Endothelial cell of umbilical vein (primary cell): ENCODE results near the gene CCDC138. TPM values are rescaled to one million over a fixed set of nuclear protein-coding genes. Genes with fewer than 3 reads are reported as not detected.

Source experiments
- BruUV-seq: library from RNA; stranded (reverse); fragments of 400-500 nt; replicated peaks from 2 replicates; lab custom pipeline; 2021; lab: Mats Ljungman, UMichigan
- CTCF ChIA-PET: fragments of 300-600, 350-600 bp; sonication (Branson Sonifier 250); formaldehyde crosslinking; loops from one replicate; lab custom pipeline; 2021; ENCODE audit warnings: antibody characterized with exemption, inconsistent platforms; lab: Charles Lee
- POLR2A ChIA-PET: fragments of 300-600, 350-600 bp; sonication (Branson Sonifier 250); formaldehyde crosslinking; loops from one replicate; lab custom pipeline; 2021; ENCODE audit warnings: antibody characterized with exemption, inconsistent platforms; lab: Charles Lee
- DNase-seq: peaks from one replicate; pipeline ENCODE4 v3.0.0-alpha.2; 2011; ENCODE audit warnings: low read depth, low spot score
- FAIRE-seq: peaks from 2 replicates; lab custom pipeline; 2011; peaks lifted over from hg19 to GRCh38; lab: Jason Lieb, UNC
- H2AFZ ChIP-seq: 2 replicates; pipeline ENCODE4 v1.6.0; 2012; ENCODE audit warnings: low read depth, low read length, control low read depth, inconsistent platforms
- H3K27ac ChIP-seq: 2 replicates; pipeline ENCODE4 v1.5.1; 2011; ENCODE audit warnings: low read depth, mild to moderate bottlenecking, control low read depth, low read length, moderate library complexity; ENCODE audit not compliant: insufficient read depth
- H3K27me3 ChIP-seq, 2 experiments: 2 replicates each; pipeline versions ENCODE4 v1.6.0 to v1.6.1; 2011; ENCODE audit warnings: low read length in 2 of 2, mixed read lengths in 1 of 2; ENCODE audit not compliant: control insufficient read depth in 2 of 2, insufficient read depth in 2 of 2
- H3K36me3 ChIP-seq, 2 experiments: 2 replicates in 1 of 2; 3 replicates in 1 of 2; pipeline ENCODE4 v1.5.1; 2011; ENCODE audit warnings: low read length in 2 of 2, mild to moderate bottlenecking in 1 of 2, moderate library complexity in 1 of 2; ENCODE audit not compliant: control insufficient read depth in 2 of 2, insufficient read depth in 2 of 2; ENCODE audit errors: extremely low read depth in 1 of 2
- H3K4me1 ChIP-seq: 3 replicates; pipeline ENCODE4 v1.5.1; 2011; ENCODE audit warnings: mild to moderate bottlenecking, low read length; ENCODE audit not compliant: control insufficient read depth, insufficient read depth; ENCODE audit errors: extremely low read depth
- H3K4me2 ChIP-seq: 2 replicates; pipeline ENCODE4 v1.6.1; 2011; ENCODE audit warnings: low read length, control low read depth, mixed read lengths; ENCODE audit not compliant: insufficient read depth
- H3K4me3 ChIP-seq, 3 experiments: fragments of 200-600 bp in 1 of 3; sonication (generic), shearing (Covaris generic) in 1 of 3; replicated peaks in 1 of 3; 2 replicates each; pipeline ENCODE4 v1.5.1; 2011 to 2016; ENCODE audit warnings: control low read depth in 3 of 3, low read length in 3 of 3, mild to moderate bottlenecking in 2 of 3, inconsistent platforms in 1 of 3, low read depth in 1 of 3, moderate library complexity in 1 of 3; ENCODE audit not compliant: insufficient read depth in 1 of 3
- H3K79me2 ChIP-seq: 2 replicates; pipeline ENCODE4 v1.6.0; 2012; ENCODE audit warnings: low read length, inconsistent platforms; ENCODE audit not compliant: control insufficient read depth, insufficient read depth
- H3K9ac ChIP-seq: replicated peaks from 2 replicates; pipeline ENCODE3; 2011; ENCODE audit warnings: low read length, control low read depth; ENCODE audit not compliant: insufficient read depth; ENCODE audit errors: extremely low read depth
- H3K9me1 ChIP-seq: replicated peaks from 3 replicates; pipeline ENCODE4 v1.6.0; 2011; ENCODE audit warnings: mild to moderate bottlenecking, low read length; ENCODE audit not compliant: control insufficient read depth, insufficient read depth; ENCODE audit errors: extremely low read depth
- H3K9me3 ChIP-seq: replicated peaks from 2 replicates; pipeline ENCODE4 v1.5.1; 2012; ENCODE audit warnings: low read length, inconsistent platforms; ENCODE audit not compliant: control insufficient read depth, insufficient read depth
- H4K20me1 ChIP-seq: replicated peaks from 2 replicates; pipeline ENCODE3; 2011; ENCODE audit warnings: mild to moderate bottlenecking, low read length; ENCODE audit not compliant: control insufficient read depth, insufficient read depth; ENCODE audit errors: extremely low read depth
- CTCF ChIP-seq, 2 donors: IDR thresholded peaks; 1 replicate in 1 of 2; 2 replicates in 1 of 2; pipeline ENCODE4 v1.5.1; 2011; ENCODE audit warnings: low read length in 2 of 2, mild to moderate bottlenecking in 2 of 2, moderate library complexity in 2 of 2, control low read depth in 1 of 2, inconsistent platforms in 1 of 2, low read depth in 1 of 2; ENCODE audit not compliant: insufficient read depth in 1 of 2; ENCODE audit errors: extremely low read depth in 1 of 2
- EZH2 ChIP-seq: IDR thresholded peaks from 2 replicates; pipeline ENCODE4 v1.6.1; 2012; ENCODE audit warnings: borderline replicate concordance, low read depth, mild to moderate bottlenecking, moderate library complexity, low read length, inconsistent platforms; ENCODE audit not compliant: severe bottlenecking
- FOS ChIP-seq: IDR thresholded peaks from 2 replicates; pipeline ENCODE4 v1.6.1; 2011; ENCODE audit warnings: mild to moderate bottlenecking, low read length, moderate library complexity, borderline replicate concordance; ENCODE audit not compliant: insufficient read depth
- GATA2 ChIP-seq: IDR thresholded peaks from 2 replicates; pipeline ENCODE4 v1.7.0; 2011; ENCODE audit warnings: low read depth, mild to moderate bottlenecking, moderate library complexity, mixed read lengths, low read length; ENCODE audit not compliant: insufficient read length, insufficient read depth
- JUN ChIP-seq: IDR thresholded peaks from 2 replicates; pipeline ENCODE4 v1.6.1; 2011; ENCODE audit warnings: borderline replicate concordance, low read depth; ENCODE audit not compliant: insufficient read length, insufficient read depth
- MAX ChIP-seq: IDR thresholded peaks from 2 replicates; pipeline ENCODE4 v1.6.1; 2011; ENCODE audit not compliant: insufficient read depth, insufficient read length
- POLR2A ChIP-seq: IDR thresholded peaks from 2 replicates; pipeline ENCODE4 v1.6.1; 2012; ENCODE audit warnings: low read depth, mild to moderate bottlenecking, control low read depth, low read length
- POLR2AphosphoS5 ChIP-seq: IDR thresholded peaks from 2 replicates; pipeline ENCODE4 v1.6.1; 2012; ENCODE audit warnings: low read depth, mild to moderate bottlenecking, control low read depth, low read length, moderate library complexity; ENCODE audit not compliant: insufficient read depth
- dilution Hi-C: fragments of 300-500 bp; cut with MboI; formaldehyde crosslinking; loops from one replicate; pipeline ENCODE4 v1.15.0; 2019; ENCODE audit warnings: low sequenced_read_pairs; ENCODE audit not compliant: extremely low pct_ligation_motif_present
- intact Hi-C: fragments of 100-400 bp; cut with micrococcal nuclease; formaldehyde crosslinking; loops from one replicate; pipeline ENCODE4 v1.10.0; 2022
- polyA plus RNA-seq, 4 experiments: library from polyadenylated mRNA; depleted of rRNA in 3 of 4; stranded (reverse) in 3 of 4; unstranded in 1 of 4; fragments of >200 nt; gene quantifications; 2 replicates each; pipeline versions ENCODE4 v1.2.1 to v1.2.3, GENCODE V29; 2011 to 2012; ENCODE audit warnings: missing spikeins in 1 of 4
- total RNA-seq: library from RNA; stranded (reverse); gene quantifications from 2 replicates; pipeline ENCODE4 v1.2.3, GENCODE V29; 2021

CCDC138 gene
- total and polyA plus RNA-seq, 2 donors (not counting 3 experiments of a cell fraction or from before 2014, with no cell fraction given): 1.5 to 10.8 TPM

- H3K4me1 ChIP-seq: no peaks in the 10 kb centered on the region
- peaks cover 2 to 8% of the 10 kb centered on the region in 2 experiments for H3K36me3 ChIP-seq
- H4K20me1 ChIP-seq: no peaks in the 10 kb centered on the region
- H3K9me3 ChIP-seq: no peaks in the 10 kb centered on the region
- H3K27me3 ChIP-seq: no peaks in the 10 kb centered on the region
- peaks cover 13% of the 10 kb centered on the region for H3K79me2 ChIP-seq
- no peak overlapping the region for H3K4me3 ChIP-seq
- no peak overlapping the region for H3K9ac ChIP-seq
- H3K4me2 ChIP-seq: no peak overlapping the region
- no TSS peak for BruUV-seq
- DNase-seq (no peak), FAIRE-seq (no peak)
- ChIA-PET CTCF (no interaction called here), POLR2A (no interaction called here)
- no peaks in the 10 kb centered on the region for H3K9me1 ChIP-seq
- no peak overlapping the region for H3K27ac ChIP-seq
- intact Hi-C loops: no loop called here
- TF ChIP-seq CTCF (IDR thresholded peaks at IDR 0.05; ENCODE audit: extremely low read depth in 1 of 2, insufficient read depth in 1 of 2, low read depth in 1 of 2, low read length in 2 of 2) (no peak), FOS (no peak), JUN (no peak), MAX (no peak), GATA2 (no peak), POLR2A (no peak), EZH2 (no peak), POLR2AphosphoS5 (no peak)
- dilution Hi-C loops: no loop called here
- no peak overlapping the region for H2AFZ ChIP-seq
Observed at GRCh38 chr2:108813732-108814131, 27.2 kb downstream of the CCDC138 start.
